WTC11 (cell line): ENCODE results near the gene NOS3. TPM values are rescaled to one million over a fixed set of nuclear protein-coding genes. Genes with fewer than 3 reads are reported as not detected.

Experiments used
- ATAC-seq: fragments of 200-7000 bp; cut with Tn5 transposase; 2 replicates; pipeline ENCODE4 v1.10.0; 2021; ENCODE audit warnings: mild to moderate bottlenecking, moderate library complexity
- CTCF ChIA-PET: fragments of 300-600 bp; sonication (Branson Sonifier 250); formaldehyde crosslinking; loops from one replicate; lab custom pipeline; 2021; ENCODE audit warnings: antibody characterized with exemption; lab: Charles Lee
- POLR2A ChIA-PET: fragments of 350-600 bp; sonication (Branson Sonifier 250); formaldehyde crosslinking; loops from one replicate; lab custom pipeline; 2021; ENCODE audit warnings: antibody characterized with exemption; lab: Charles Lee
- DNase-seq: peaks from one replicate; pipeline ENCODE4 v3.0.0; 2021; ENCODE audit warnings: low spot score
- H3K27ac Mint-ChIP-seq: 2 replicates; pipeline ENCODE4 v1.8.0; 2021; ENCODE audit warnings: mixed read lengths
- H3K27me3 Mint-ChIP-seq: 2 replicates; pipeline ENCODE4 v1.8.0; 2021; ENCODE audit warnings: low read depth, mild to moderate bottlenecking, moderate library complexity, mixed read lengths
- H3K36me3 Mint-ChIP-seq: 2 replicates; pipeline ENCODE4 v1.8.0; 2021; ENCODE audit warnings: mixed read lengths
- H3K4me1 Mint-ChIP-seq: 2 replicates; pipeline ENCODE4 v1.8.0; 2022; ENCODE audit warnings: mixed read lengths
- H3K4me3 Mint-ChIP-seq: 2 replicates; pipeline ENCODE4 v1.8.0; 2021; ENCODE audit warnings: mild to moderate bottlenecking, moderate library complexity, mixed read lengths
- H3K9me3 Mint-ChIP-seq: 2 replicates; pipeline ENCODE4 v1.8.0; 2021; ENCODE audit warnings: mixed read lengths
- CBFB ChIP-seq: sonication (generic); formaldehyde crosslinking; IDR thresholded peaks from 2 replicates; pipeline ENCODE4 v1.8.1; 2022; ENCODE audit warnings: mild to moderate bottlenecking, low read depth, missing genetic modification reagents
- CTCF ChIP-seq: fragments of 200-600 bp; IDR thresholded peaks from 2 replicates; pipeline ENCODE4 v1.8.0; 2022; ENCODE audit warnings: antibody characterized with exemption
- EMX1 ChIP-seq: fragments of 250-450 bp; sonication (Bioruptor Pico); IDR thresholded peaks from 2 replicates; pipeline ENCODE4 v1.8.0; 2021; ENCODE audit warnings: mild to moderate bottlenecking
- JUN ChIP-seq: sonication (generic); formaldehyde crosslinking; IDR thresholded peaks from 2 replicates; pipeline ENCODE4 v1.8.0; 2023; ENCODE audit warnings: mild to moderate bottlenecking, missing genetic modification reagents
- MXD4 ChIP-seq: fragments of 250-450 bp; sonication (Bioruptor Pico); IDR thresholded peaks from 2 replicates; pipeline ENCODE4 v1.8.0; 2021; ENCODE audit warnings: mild to moderate bottlenecking, moderate library complexity, borderline replicate concordance
- PREB ChIP-seq: sonication (generic); formaldehyde crosslinking; IDR thresholded peaks from 2 replicates; pipeline ENCODE4 v1.8.1; 2022; ENCODE audit warnings: mild to moderate bottlenecking, missing genetic modification reagents, moderate library complexity, borderline replicate concordance
- RORB ChIP-seq: fragments of 250-450 bp; sonication (Bioruptor Pico); IDR thresholded peaks from 2 replicates; pipeline ENCODE4 v1.9.0; 2021; ENCODE audit warnings: mild to moderate bottlenecking
- SMAD4 ChIP-seq: sonication (generic); formaldehyde crosslinking; IDR thresholded peaks from 2 replicates; pipeline ENCODE4 v1.8.0; 2022; ENCODE audit warnings: mild to moderate bottlenecking, missing genetic modification reagents
- SOX15 ChIP-seq: fragments of 250-450 bp; sonication (Bioruptor Pico); IDR thresholded peaks from 2 replicates; pipeline ENCODE4 v1.9.0; 2021; ENCODE audit warnings: mild to moderate bottlenecking
- TCF7 ChIP-seq: sonication (generic); formaldehyde crosslinking; IDR thresholded peaks from 2 replicates; pipeline ENCODE4 v1.8.0; 2022; ENCODE audit warnings: mild to moderate bottlenecking, low read depth, missing genetic modification reagents, moderate library complexity
- TP53 ChIP-seq: sonication (generic); formaldehyde crosslinking; IDR thresholded peaks from 2 replicates; pipeline ENCODE4 v1.8.1; 2023; ENCODE audit warnings: mild to moderate bottlenecking, missing genetic modification reagents
- ZNF512 ChIP-seq: sonication (generic); formaldehyde crosslinking; IDR thresholded peaks from 2 replicates; pipeline ENCODE4 v1.8.1; 2022; ENCODE audit warnings: missing genetic modification reagents, borderline replicate concordance
- ZNF671 ChIP-seq: fragments of 250-450 bp; sonication (Bioruptor Pico); IDR thresholded peaks from 2 replicates; pipeline ENCODE4 v1.8.0; 2021; ENCODE audit warnings: mild to moderate bottlenecking
- total RNA-seq: library from RNA; stranded (reverse); gene quantifications from 3 replicates; pipeline ENCODE4 v1.2.3, GENCODE V29; 2021
- TF ChIP-seq, protein P1 (sequence below): sonication (generic); formaldehyde crosslinking; conservative IDR thresholded peaks from 2 replicates; pipeline ENCODE4 v1.8.1; 2022; ENCODE audit warnings: mild to moderate bottlenecking, missing genetic modification reagents
- TF ChIP-seq, protein P2 (sequence below): sonication (generic); formaldehyde crosslinking; IDR thresholded peaks from 2 replicates; pipeline ENCODE4 v1.8.0; 2023; ENCODE audit warnings: mild to moderate bottlenecking, missing genetic modification reagents

NOS3 gene
- total RNA-seq, 1 experiment from 2014 or later: 6.6 TPM

- no peak for DNase-seq
Observed at GRCh38 chr7:150998341-150998740, 7.5 kb downstream of the NOS3 start.

GRCh38 chr7:150999001-150999400 lies 8.2 kb downstream of the NOS3 start:
- H3K36me3 Mint-ChIP-seq: no peaks in the 10 kb centered on the region
- peaks cover 2% of the 10 kb centered on the region; the same call in 1 of the 2 replicates for H3K27me3 Mint-ChIP-seq
- POLR2A ChIA-PET: no interaction called here
- DNase-seq (no peak), ATAC-seq (no peak)
- no peak overlapping the region for H3K4me3 Mint-ChIP-seq
- H3K4me1 Mint-ChIP-seq: peaks cover 4% of the 10 kb centered on the region; the same call in 1 of the 2 replicates
- no peaks in the 10 kb centered on the region for H3K9me3 Mint-ChIP-seq
- CTCF ChIA-PET: interaction anchor here (2.1 to 5.5 kb wide), 2 partner anchors 10 to 11 kb away, joined by 6 to 61 read pairs; no protein-coding TSS in a partner anchor
- TF ChIP-seq SOX15 (CRISPR knock-in tag) (no peak), EMX1 (CRISPR knock-in tag) (no peak), RORB (CRISPR knock-in tag) (no peak), TP53 (CRISPR knock-in tag) (no peak), ZNF512 (CRISPR knock-in tag) (no peak), PREB (CRISPR knock-in tag) (no peak), ZNF671 (CRISPR knock-in tag) (no peak), JUN (no peak), CTCF (no peak), SMAD4 (CRISPR knock-in tag) (no peak), TCF7 (no peak), CBFB (no peak), MXD4 (no peak)
- TF ChIP-seq, protein P1, sequence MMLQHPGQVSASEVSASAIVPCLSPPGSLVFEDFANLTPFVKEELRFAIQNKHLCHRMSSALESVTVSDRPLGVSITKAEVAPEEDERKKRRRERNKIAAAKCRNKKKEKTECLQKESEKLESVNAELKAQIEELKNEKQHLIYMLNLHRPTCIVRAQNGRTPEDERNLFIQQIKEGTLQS (CRISPR knock-in tag): no peak
- no peak overlapping the region for H3K27ac Mint-ChIP-seq

More at GRCh38 chr7:150998341-150998740, 7.5 kb downstream of the NOS3 start:
- POLR2A ChIA-PET: no interaction called here
- ATAC-seq: no peak
- no peak for TF ChIP-seq CBFB
- no peak for TF ChIP-seq EMX1 (CRISPR knock-in tag)
- TF ChIP-seq, protein P2, sequence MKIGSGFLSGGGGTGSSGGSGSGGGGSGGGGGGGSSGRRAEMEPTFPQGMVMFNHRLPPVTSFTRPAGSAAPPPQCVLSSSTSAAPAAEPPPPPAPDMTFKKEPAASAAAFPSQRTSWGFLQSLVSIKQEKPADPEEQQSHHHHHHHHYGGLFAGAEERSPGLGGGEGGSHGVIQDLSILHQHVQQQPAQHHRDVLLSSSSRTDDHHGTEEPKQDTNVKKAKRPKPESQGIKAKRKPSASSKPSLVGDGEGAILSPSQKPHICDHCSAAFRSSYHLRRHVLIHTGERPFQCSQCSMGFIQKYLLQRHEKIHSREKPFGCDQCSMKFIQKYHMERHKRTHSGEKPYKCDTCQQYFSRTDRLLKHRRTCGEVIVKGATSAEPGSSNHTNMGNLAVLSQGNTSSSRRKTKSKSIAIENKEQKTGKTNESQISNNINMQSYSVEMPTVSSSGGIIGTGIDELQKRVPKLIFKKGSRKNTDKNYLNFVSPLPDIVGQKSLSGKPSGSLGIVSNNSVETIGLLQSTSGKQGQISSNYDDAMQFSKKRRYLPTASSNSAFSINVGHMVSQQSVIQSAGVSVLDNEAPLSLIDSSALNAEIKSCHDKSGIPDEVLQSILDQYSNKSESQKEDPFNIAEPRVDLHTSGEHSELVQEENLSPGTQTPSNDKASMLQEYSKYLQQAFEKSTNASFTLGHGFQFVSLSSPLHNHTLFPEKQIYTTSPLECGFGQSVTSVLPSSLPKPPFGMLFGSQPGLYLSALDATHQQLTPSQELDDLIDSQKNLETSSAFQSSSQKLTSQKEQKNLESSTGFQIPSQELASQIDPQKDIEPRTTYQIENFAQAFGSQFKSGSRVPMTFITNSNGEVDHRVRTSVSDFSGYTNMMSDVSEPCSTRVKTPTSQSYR (CRISPR knock-in tag): no peak
- TF ChIP-seq, all 79 proteins: peak for 0
- H3K4me1 Mint-ChIP-seq: peaks cover 7% of the 10 kb centered on the region; the same call in 1 of the 2 replicates
- peaks cover 2% of the 10 kb centered on the region; the same call in 1 of the 2 replicates for H3K27me3 Mint-ChIP-seq
- H3K27ac Mint-ChIP-seq: no peak overlapping the region
- no peaks in the 10 kb centered on the region for H3K9me3 Mint-ChIP-seq
- no peak overlapping the region for H3K4me3 Mint-ChIP-seq
- CTCF ChIA-PET: interaction anchor here (2.1 to 5.5 kb wide), 2 partner anchors 10 to 11 kb away, joined by 6 to 61 read pairs; no protein-coding TSS in a partner anchor
- H3K36me3 Mint-ChIP-seq: no peaks in the 10 kb centered on the region
